A549 (cell line): ENCODE measurements around the gene CHRNB1.

Experiments
- CHD2 ChIP-seq: fragments of 150-350 bp; IDR thresholded peaks from 2 replicates; pipeline ENCODE4 v1.6.1; 2014; ENCODE audit warnings: low read length; ENCODE audit not compliant: partially characterized antibody
- POLR2A ChIP-seq: IDR thresholded peaks from 2 replicates; pipeline ENCODE4 v1.6.1; 2012; ENCODE audit warnings: mild to moderate bottlenecking, low read length
- RFX5 ChIP-seq: fragments of 450-650 bp; IDR thresholded peaks from 2 replicates; pipeline ENCODE4 v1.7.1; 2014; ENCODE audit warnings: antibody characterized with exemption, mild to moderate bottlenecking, moderate library complexity

GRCh38 chr17:7502987-7503386, 58.1 kb downstream of the CHRNB1 start:
- TF ChIP-seq RFX5 = no peak
- no peak for TF ChIP-seq CHD2
- TF ChIP-seq POLR2A = no peak
